Activated T-cell treated with anti-CD3 and anti-CD28 coated beads, Interleukin-2, amount 50 U/mL, for 48 hours (primary cell): ENCODE measurements around the gene VKORC1.
"Not testable (repeated sequence)": the region's sequence is repeated elsewhere in the genome, so short reads cannot be mapped to it uniquely, and the experiment has no call there.

Source experiments
- DNase-seq, 2 experiments: peaks; one replicate each; pipeline ENCODE4 v3.0.0-alpha.2; 2020

Gene VKORC1

GRCh38 chr16:31094424-31095120, at the start of gene VKORC1:
Gene VKORC1 (minus strand): TSS chr16:31094797. CDS start chr16:31094729, 68 bp downstream.
- peak; percentile 93 to 94 for DNase-seq

- no peak for DNase-seq
Measured at GRCh38 chr16:31143694-31144148, 49.1 kb upstream of the VKORC1 start.

- no peak for DNase-seq
Measured at GRCh38 chr16:31143011-31143693, 48.6 kb upstream of the VKORC1 start.

- peak; percentile 99 to 100 for DNase-seq
Measured at GRCh38 chr16:31142109-31143010, 47.8 kb upstream of the VKORC1 start.

- peak in 1 of 2 experiments; percentile 32 for DNase-seq
Measured at GRCh38 chr16:31141489-31142108, 47.0 kb upstream of the VKORC1 start.

- DNase-seq = not testable (repeated sequence)
Measured at GRCh38 chr16:31141071-31141469, 46.5 kb upstream of the VKORC1 start.

GRCh38 chr16:31138621-31139578, 44.3 kb upstream of the VKORC1 start:
- DNase-seq = no peak

- not testable (repeated sequence) for DNase-seq
Measured at GRCh38 chr16:31136822-31137499, 42.4 kb upstream of the VKORC1 start.

- no peak for DNase-seq
Measured at GRCh38 chr16:31136287-31136662, 41.7 kb upstream of the VKORC1 start.

- DNase-seq = peak in 1 of 2 experiments; percentile 28
Measured at GRCh38 chr16:31135535-31136286, 41.1 kb upstream of the VKORC1 start, which contains the start of gene PRSS8. Gene PRSS8 (minus strand): TSS chr16:31135727. CDS start chr16:31135498, 229 bp downstream.

- no peak for DNase-seq
Measured at GRCh38 chr16:31134625-31135534, 40.3 kb upstream of the VKORC1 start.

GRCh38 chr16:31134091-31134571, 39.5 kb upstream of the VKORC1 start:
- DNase-seq = no peak

GRCh38 chr16:31133046-31133501, 38.5 kb upstream of the VKORC1 start:
- no peak for DNase-seq

- no peak for DNase-seq
Measured at GRCh38 chr16:31132303-31132979, 37.8 kb upstream of the VKORC1 start.

GRCh38 chr16:31131841-31132271, 37.3 kb upstream of the VKORC1 start:
- DNase-seq = no peak

- DNase-seq = no peak
Measured at GRCh38 chr16:31131416-31131815, 36.8 kb upstream of the VKORC1 start.

GRCh38 chr16:31130899-31131298, 36.3 kb upstream of the VKORC1 start:
- no peak for DNase-seq

- DNase-seq = no peak
Measured at GRCh38 chr16:31130336-31130891, 35.8 kb upstream of the VKORC1 start.
